Mammary epithelial cell (primary cell): Measurements from ENCODE around the gene DGKI.

ENCODE experiments used
- CTCF ChIP-seq, 2 donors: IDR thresholded peaks in 1 of 2; conservative IDR thresholded peaks in 1 of 2; 2 replicates each; pipeline ENCODE4 v1.5.1; 2011 to 2012; ENCODE audit warnings: inconsistent platforms in 2 of 2, low read length in 2 of 2, mild to moderate bottlenecking in 2 of 2, control low read depth in 1 of 2, low read depth in 1 of 2; ENCODE audit not compliant: insufficient read depth in 1 of 2; ENCODE audit errors: extremely low read depth in 1 of 2
- EZH2 ChIP-seq: IDR thresholded peaks from 2 replicates; pipeline ENCODE4 v1.6.1; 2012; ENCODE audit warnings: low read length, inconsistent platforms, borderline replicate concordance

DNA sequence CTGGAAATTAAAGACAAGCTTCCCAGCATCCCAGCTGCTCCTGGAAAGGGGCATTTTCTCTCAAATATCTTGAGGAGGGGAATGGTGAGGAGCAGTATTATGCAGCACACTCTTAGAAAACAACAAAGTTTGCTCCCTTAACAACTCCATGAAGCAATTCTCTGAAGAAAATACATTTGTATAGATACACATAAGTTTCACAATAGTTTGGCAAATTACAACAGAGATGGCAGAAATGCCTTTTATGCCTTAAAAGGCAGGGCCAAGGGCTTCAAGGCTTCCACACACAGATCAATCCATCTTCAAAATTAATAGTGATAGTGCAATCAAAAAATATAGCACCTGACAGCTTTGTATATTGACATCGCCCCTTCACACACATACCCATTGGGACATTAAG lies 12.2 kb downstream of the DGKI start:
- TF ChIP-seq CTCF (conservative IDR thresholded peaks at IDR 0.05 in 1 of 2, IDR thresholded peaks at IDR 0.05 in 1 of 2; ENCODE audit: extremely low read depth in 1 of 2, insufficient read depth in 1 of 2, low read depth in 1 of 2, low read length in 2 of 2) (no peak), EZH2 (no peak)
